LNCAP (cell line): ENCODE data around the gene PRR20G.

ENCODE experiments used
- TF ChIP-seq, protein P1 (sequence below): fragments of 450-650 bp; IDR thresholded peaks from 2 replicates; pipeline ENCODE4 v1.5.1; 2017; ENCODE audit warnings: mild to moderate bottlenecking

The PRR20G gene

DNA sequence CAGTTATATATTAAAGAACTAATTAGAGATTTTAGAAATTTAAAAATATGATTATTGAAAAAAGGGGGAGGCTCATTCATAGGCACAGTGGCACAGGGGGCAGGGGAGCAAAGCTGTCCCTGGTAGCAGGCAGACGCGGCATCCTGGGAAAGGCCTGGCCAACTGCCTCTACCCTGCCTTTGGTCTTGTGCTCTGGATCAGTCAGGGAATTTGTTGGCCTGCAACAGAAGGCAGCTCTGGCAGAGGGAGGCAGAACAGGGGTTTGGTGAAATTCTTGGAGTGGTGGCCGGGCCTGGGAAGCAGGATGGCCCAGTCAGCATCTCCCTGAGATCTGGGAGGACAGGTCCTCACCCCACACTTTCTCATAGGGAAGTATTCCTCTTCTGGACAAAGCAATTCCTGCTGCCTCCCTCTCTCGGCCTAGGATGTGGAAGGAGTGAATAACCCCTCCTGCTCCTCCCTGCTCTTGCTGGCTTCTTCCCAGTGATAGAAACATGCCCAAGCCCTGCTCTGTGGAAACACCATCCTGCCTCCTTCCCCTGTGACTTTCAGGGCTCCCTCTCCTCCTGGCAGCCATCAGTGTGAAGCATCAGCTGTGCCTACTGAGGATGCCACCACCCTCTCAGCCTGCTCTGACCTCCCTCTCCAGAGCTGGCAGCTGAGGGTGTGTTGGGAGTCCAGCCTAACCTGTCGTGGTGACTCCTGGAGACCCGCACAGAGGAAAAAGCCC lies 26.9 kb downstream of the PRR20G start:
- TF ChIP-seq, protein P1, sequence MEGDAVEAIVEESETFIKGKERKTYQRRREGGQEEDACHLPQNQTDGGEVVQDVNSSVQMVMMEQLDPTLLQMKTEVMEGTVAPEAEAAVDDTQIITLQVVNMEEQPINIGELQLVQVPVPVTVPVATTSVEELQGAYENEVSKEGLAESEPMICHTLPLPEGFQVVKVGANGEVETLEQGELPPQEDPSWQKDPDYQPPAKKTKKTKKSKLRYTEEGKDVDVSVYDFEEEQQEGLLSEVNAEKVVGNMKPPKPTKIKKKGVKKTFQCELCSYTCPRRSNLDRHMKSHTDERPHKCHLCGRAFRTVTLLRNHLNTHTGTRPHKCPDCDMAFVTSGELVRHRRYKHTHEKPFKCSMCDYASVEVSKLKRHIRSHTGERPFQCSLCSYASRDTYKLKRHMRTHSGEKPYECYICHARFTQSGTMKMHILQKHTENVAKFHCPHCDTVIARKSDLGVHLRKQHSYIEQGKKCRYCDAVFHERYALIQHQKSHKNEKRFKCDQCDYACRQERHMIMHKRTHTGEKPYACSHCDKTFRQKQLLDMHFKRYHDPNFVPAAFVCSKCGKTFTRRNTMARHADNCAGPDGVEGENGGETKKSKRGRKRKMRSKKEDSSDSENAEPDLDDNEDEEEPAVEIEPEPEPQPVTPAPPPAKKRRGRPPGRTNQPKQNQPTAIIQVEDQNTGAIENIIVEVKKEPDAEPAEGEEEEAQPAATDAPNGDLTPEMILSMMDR: no peak

DNA sequence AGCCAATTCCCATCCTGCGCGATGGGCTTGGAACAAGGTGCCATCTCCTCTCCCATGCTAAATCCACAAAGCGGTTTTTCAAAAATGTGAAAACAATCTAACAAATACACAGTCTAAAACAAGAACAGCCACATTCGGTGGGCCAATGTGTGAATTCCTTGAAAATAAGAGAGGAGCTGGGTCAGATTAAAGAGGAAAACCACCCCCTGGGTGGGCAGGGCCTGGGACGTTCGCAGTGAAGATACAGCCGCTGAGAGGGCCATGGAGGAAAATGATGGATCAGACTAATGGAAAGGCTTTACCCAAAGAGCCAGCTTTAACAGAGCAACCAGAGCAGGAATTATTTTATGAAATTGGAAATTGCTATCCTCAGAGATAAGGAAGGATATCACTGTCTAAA lies 27.4 kb downstream of the PRR20G start:
- TF ChIP-seq, protein P1: no peak

DNA sequence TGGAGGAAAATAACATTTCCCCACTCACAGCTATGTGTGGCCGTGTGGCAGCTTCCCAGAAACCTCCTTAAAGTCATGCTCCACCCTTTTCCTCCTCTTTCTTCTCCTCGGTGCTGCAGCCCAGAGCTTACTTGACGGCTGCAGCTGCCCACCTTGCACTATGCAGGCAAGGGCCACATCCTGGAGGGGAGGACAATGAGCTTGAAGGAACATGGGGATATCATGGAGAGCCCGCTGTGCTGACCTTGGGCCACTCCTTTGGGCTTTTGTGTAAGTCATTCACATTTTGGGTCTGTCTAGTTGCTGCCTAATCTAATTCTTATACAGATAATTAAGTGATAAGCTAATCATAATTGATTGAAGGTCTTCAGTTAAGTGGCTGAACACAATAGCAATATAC lies 28.0 kb downstream of the PRR20G start:
- TF ChIP-seq, protein P1: no peak

- TF ChIP-seq, protein P1: no peak
These were observed 29.1 kb downstream of the PRR20G start for GRCh38 chr3:127258733-127259132.

- TF ChIP-seq, protein P1: no peak
These were observed 30.5 kb downstream of the PRR20G start for GRCh38 chr3:127257351-127257750.

GRCh38 chr3:127256733-127257271 lies 31.0 kb downstream of the PRR20G start:
- TF ChIP-seq, protein P1: no peak

DNA sequence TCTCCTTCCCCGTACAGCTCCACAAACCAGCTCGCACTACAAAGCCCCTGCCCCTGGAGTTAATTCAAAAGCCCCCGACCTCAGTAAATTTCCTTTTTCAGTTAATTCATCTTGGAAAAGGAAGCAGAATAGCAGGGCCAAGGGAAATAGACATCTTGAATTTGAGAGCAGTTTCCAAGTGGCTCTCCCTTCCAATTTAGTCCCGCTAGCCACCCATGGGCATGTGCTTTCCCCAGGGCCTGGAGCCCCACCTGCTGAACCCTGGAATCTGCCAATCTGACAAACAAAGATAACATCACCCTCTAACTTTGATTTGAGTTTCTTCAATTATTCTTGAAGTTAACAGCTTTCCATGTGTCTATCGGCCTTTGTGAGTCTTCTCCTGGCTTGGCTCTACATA lies 31.7 kb downstream of the PRR20G start:
- TF ChIP-seq, protein P1: no peak
